ENCODE results near the gene KRT2.

KRT2 gene

GRCh38 chr12:52669426-52669825 is 17.4 kb upstream of the KRT2 start:
- Histone ChIP-seq H3K4me1 (ENCODE audit: control insufficient read depth in 2 of 2, insufficient read depth in 2 of 2, low read length in 2 of 2) (no peaks in the 10 kb centered on the region), H3K27me3 (ENCODE audit: control insufficient read depth in 2 of 2, insufficient read depth in 2 of 2, low read length in 2 of 2) (peaks cover 0 to 8% of the 10 kb centered on the region in 2 donors), H3K9me3 (ENCODE audit: control insufficient read depth in 2 of 2, low read length in 2 of 2) (no peaks in the 10 kb centered on the region), H3K4me3 (ENCODE audit: low read length in 2 of 2) (no peak overlapping the region), H3K27ac (ENCODE audit: low read depth in 2 of 2, low read length in 2 of 2) (no peak overlapping the region), H3K9ac (ENCODE audit: low read depth in 1 of 2, low read length in 2 of 2) (no peak overlapping the region), H3K36me3 (ENCODE audit: control insufficient read depth in 2 of 2, insufficient read depth in 2 of 2, low read length in 2 of 2) (no peaks in the 10 kb centered on the region)

GRCh38 chr12:52667931-52668330 is 15.9 kb upstream of the KRT2 start:
- Histone ChIP-seq H3K36me3 (ENCODE audit: control insufficient read depth in 2 of 2, insufficient read depth in 2 of 2, low read length in 2 of 2) (no peaks in the 10 kb centered on the region), H3K27me3 (ENCODE audit: control insufficient read depth in 2 of 2, insufficient read depth in 2 of 2, low read length in 2 of 2) (peaks cover 0 to 12% of the 10 kb centered on the region in 2 donors), H3K27ac (ENCODE audit: low read depth in 2 of 2, low read length in 2 of 2) (no peak overlapping the region), H3K4me3 (ENCODE audit: low read length in 2 of 2) (no peak overlapping the region), H3K9me3 (ENCODE audit: control insufficient read depth in 2 of 2, low read length in 2 of 2) (no peaks in the 10 kb centered on the region), H3K4me1 (ENCODE audit: control insufficient read depth in 2 of 2, insufficient read depth in 2 of 2, low read length in 2 of 2) (no peaks in the 10 kb centered on the region), H3K9ac (ENCODE audit: low read depth in 1 of 2, low read length in 2 of 2) (no peak overlapping the region)

- Histone ChIP-seq H3K27ac (ENCODE audit: low read depth in 2 of 2, low read length in 2 of 2) (no peak overlapping the region), H3K9ac (ENCODE audit: low read depth in 1 of 2, low read length in 2 of 2) (no peak overlapping the region), H3K36me3 (ENCODE audit: control insufficient read depth in 2 of 2, insufficient read depth in 2 of 2, low read length in 2 of 2) (no peaks in the 10 kb centered on the region), H3K27me3 (ENCODE audit: control insufficient read depth in 2 of 2, insufficient read depth in 2 of 2, low read length in 2 of 2) (peaks cover 0 to 12% of the 10 kb centered on the region in 2 donors), H3K4me1 (ENCODE audit: control insufficient read depth in 2 of 2, insufficient read depth in 2 of 2, low read length in 2 of 2) (no peaks in the 10 kb centered on the region), H3K4me3 (ENCODE audit: low read length in 2 of 2) (no peak overlapping the region), H3K9me3 (ENCODE audit: control insufficient read depth in 2 of 2, low read length in 2 of 2) (no peaks in the 10 kb centered on the region)
Measured at GRCh38 chr12:52667509-52667908, 15.5 kb upstream of the KRT2 start.

- Histone ChIP-seq H3K27ac (ENCODE audit: low read depth in 2 of 2, low read length in 2 of 2) (no peak overlapping the region), H3K4me3 (ENCODE audit: low read length in 2 of 2) (no peak overlapping the region), H3K4me1 (ENCODE audit: control insufficient read depth in 2 of 2, insufficient read depth in 2 of 2, low read length in 2 of 2) (no peaks in the 10 kb centered on the region), H3K9me3 (ENCODE audit: control insufficient read depth in 2 of 2, low read length in 2 of 2) (no peaks in the 10 kb centered on the region), H3K9ac (ENCODE audit: low read depth in 1 of 2, low read length in 2 of 2) (no peak overlapping the region), H3K27me3 (ENCODE audit: control insufficient read depth in 2 of 2, insufficient read depth in 2 of 2, low read length in 2 of 2) (peaks cover 0 to 12% of the 10 kb centered on the region in 2 donors), H3K36me3 (ENCODE audit: control insufficient read depth in 2 of 2, insufficient read depth in 2 of 2, low read length in 2 of 2) (no peaks in the 10 kb centered on the region)
Measured at GRCh38 chr12:52666471-52666870, 14.5 kb upstream of the KRT2 start.

- Histone ChIP-seq H3K9me3 (ENCODE audit: control insufficient read depth in 2 of 2, low read length in 2 of 2) (no peaks in the 10 kb centered on the region), H3K27me3 (ENCODE audit: control insufficient read depth in 2 of 2, insufficient read depth in 2 of 2, low read length in 2 of 2) (peaks cover 3 to 10% of the 10 kb centered on the region in 2 donors), H3K4me1 (ENCODE audit: control insufficient read depth in 2 of 2, insufficient read depth in 2 of 2, low read length in 2 of 2) (no peaks in the 10 kb centered on the region), H3K27ac (ENCODE audit: low read depth in 2 of 2, low read length in 2 of 2) (no peak overlapping the region), H3K4me3 (ENCODE audit: low read length in 2 of 2) (no peak overlapping the region), H3K9ac (ENCODE audit: low read depth in 1 of 2, low read length in 2 of 2) (no peak overlapping the region), H3K36me3 (ENCODE audit: control insufficient read depth in 2 of 2, insufficient read depth in 2 of 2, low read length in 2 of 2) (no peaks in the 10 kb centered on the region)
Measured at GRCh38 chr12:52663420-52663819, 11.4 kb upstream of the KRT2 start.

- no peak overlapping the region for H3K27ac ChIP-seq (ENCODE audit: low read depth in 2 of 2, low read length in 2 of 2)
- H3K4me3 ChIP-seq (ENCODE audit: low read length in 2 of 2), result no peak overlapping the region
- no peaks in the 10 kb centered on the region for H3K4me1 ChIP-seq (ENCODE audit: control insufficient read depth in 2 of 2, insufficient read depth in 2 of 2, low read length in 2 of 2)
- H3K9me3 ChIP-seq (ENCODE audit: control insufficient read depth in 2 of 2, low read length in 2 of 2), result no peaks in the 10 kb centered on the region
- H3K36me3 ChIP-seq (ENCODE audit: control insufficient read depth in 2 of 2, insufficient read depth in 2 of 2, low read length in 2 of 2), result no peaks in the 10 kb centered on the region
- H3K27me3 ChIP-seq (ENCODE audit: control insufficient read depth in 2 of 2, insufficient read depth in 2 of 2, low read length in 2 of 2), result peaks cover 3 to 10% of the 10 kb centered on the region in 2 donors
- no peak overlapping the region for H3K9ac ChIP-seq (ENCODE audit: low read depth in 1 of 2, low read length in 2 of 2)
Measured at GRCh38 chr12:52662918-52663229, 10.9 kb upstream of the KRT2 start.

- Histone ChIP-seq H3K27ac (ENCODE audit: low read depth in 2 of 2, low read length in 2 of 2) (no peak overlapping the region), H3K27me3 (ENCODE audit: control insufficient read depth in 2 of 2, insufficient read depth in 2 of 2, low read length in 2 of 2) (peaks cover 3 to 13% of the 10 kb centered on the region in 2 donors), H3K9ac (ENCODE audit: low read depth in 1 of 2, low read length in 2 of 2) (no peak overlapping the region), H3K36me3 (ENCODE audit: control insufficient read depth in 2 of 2, insufficient read depth in 2 of 2, low read length in 2 of 2) (no peaks in the 10 kb centered on the region), H3K4me3 (ENCODE audit: low read length in 2 of 2) (no peak overlapping the region), H3K4me1 (ENCODE audit: control insufficient read depth in 2 of 2, insufficient read depth in 2 of 2, low read length in 2 of 2) (no peaks in the 10 kb centered on the region), H3K9me3 (ENCODE audit: control insufficient read depth in 2 of 2, low read length in 2 of 2) (no peaks in the 10 kb centered on the region)
Measured at GRCh38 chr12:52662093-52662917, 10.3 kb upstream of the KRT2 start.

GRCh38 chr12:52661668-52662067 is 9.7 kb upstream of the KRT2 start:
- Histone ChIP-seq H3K4me1 (ENCODE audit: control insufficient read depth in 2 of 2, insufficient read depth in 2 of 2, low read length in 2 of 2) (no peaks in the 10 kb centered on the region), H3K36me3 (ENCODE audit: control insufficient read depth in 2 of 2, insufficient read depth in 2 of 2, low read length in 2 of 2) (no peaks in the 10 kb centered on the region), H3K4me3 (ENCODE audit: low read length in 2 of 2) (no peak overlapping the region), H3K27me3 (ENCODE audit: control insufficient read depth in 2 of 2, insufficient read depth in 2 of 2, low read length in 2 of 2) (peaks cover 3 to 15% of the 10 kb centered on the region in 2 donors), H3K9ac (ENCODE audit: low read depth in 1 of 2, low read length in 2 of 2) (no peak overlapping the region), H3K9me3 (ENCODE audit: control insufficient read depth in 2 of 2, low read length in 2 of 2) (no peaks in the 10 kb centered on the region), H3K27ac (ENCODE audit: low read depth in 2 of 2, low read length in 2 of 2) (no peak overlapping the region)

- no peak overlapping the region for H3K4me3 ChIP-seq (ENCODE audit: low read length in 2 of 2)
- peaks cover 3 to 15% of the 10 kb centered on the region in 2 donors for H3K27me3 ChIP-seq (ENCODE audit: control insufficient read depth in 2 of 2, insufficient read depth in 2 of 2, low read length in 2 of 2)
Measured at GRCh38 chr12:52660934-52661499, 9.0 kb upstream of the KRT2 start.

GRCh38 chr12:52659951-52660350 is 7.9 kb upstream of the KRT2 start:
- H3K36me3 ChIP-seq (ENCODE audit: control insufficient read depth in 2 of 2, insufficient read depth in 2 of 2, low read length in 2 of 2), result no peaks in the 10 kb centered on the region
- H3K4me3 ChIP-seq (ENCODE audit: low read length in 2 of 2), result no peak overlapping the region
- H3K27ac ChIP-seq (ENCODE audit: low read depth in 2 of 2, low read length in 2 of 2), result no peak overlapping the region
- H3K27me3 ChIP-seq (ENCODE audit: control insufficient read depth in 2 of 2, insufficient read depth in 2 of 2, low read length in 2 of 2), result peaks cover 3 to 11% of the 10 kb centered on the region in 2 donors
- no peak overlapping the region for H3K9ac ChIP-seq (ENCODE audit: low read depth in 1 of 2, low read length in 2 of 2)
- no peaks in the 10 kb centered on the region for H3K9me3 ChIP-seq (ENCODE audit: control insufficient read depth in 2 of 2, low read length in 2 of 2)
- no peaks in the 10 kb centered on the region for H3K4me1 ChIP-seq (ENCODE audit: control insufficient read depth in 2 of 2, insufficient read depth in 2 of 2, low read length in 2 of 2)

More at GRCh38 chr12:52660934-52661499, 9.0 kb upstream of the KRT2 start:
- no peaks in the 10 kb centered on the region for H3K36me3 ChIP-seq (ENCODE audit: control insufficient read depth in 2 of 2, insufficient read depth in 2 of 2, low read length in 2 of 2)
- H3K9ac ChIP-seq (ENCODE audit: low read depth in 1 of 2, low read length in 2 of 2), result no peak overlapping the region
- H3K27ac ChIP-seq (ENCODE audit: low read depth in 2 of 2, low read length in 2 of 2), result no peak overlapping the region
- no peaks in the 10 kb centered on the region for H3K9me3 ChIP-seq (ENCODE audit: control insufficient read depth in 2 of 2, low read length in 2 of 2)
- H3K4me1 ChIP-seq (ENCODE audit: control insufficient read depth in 2 of 2, insufficient read depth in 2 of 2, low read length in 2 of 2), result no peaks in the 10 kb centered on the region

Data from mucosa of rectum (tissue), 2 donors.